ENCODE data around the gene CNIH2. TPM values are rescaled to one million over a fixed set of nuclear protein-coding genes. Genes with fewer than 3 reads are reported as not detected.

CNIH2 gene
- 1.1 TPM in 1 of 2 replicates, not detected in the other for total RNA-seq (ENCODE audit: low replicate concordance)

GRCh38 chr11:66277471-66278362 is at the start of gene CNIH2:
Gene CNIH2 (plus strand): TSS chr11:66278175. CDS start chr11:66278457, 282 bp downstream.
- peak within 1 kb of the TSS; percentile 35 for H3K4me3 ChIP-seq (ENCODE audit: low read depth, low read length)
- DNase-seq (ENCODE audit: low read depth) = no peak
- no peak for TF ChIP-seq CTCF (IDR thresholded peaks at IDR 0.05; ENCODE audit: insufficient read depth, low read length)

- no peak for TF ChIP-seq CTCF (IDR thresholded peaks at IDR 0.05; ENCODE audit: insufficient read depth, low read length)
- no peak overlapping the region for H3K4me3 ChIP-seq (ENCODE audit: low read depth, low read length)
- no peak for DNase-seq (ENCODE audit: low read depth)
These were observed 49.5 kb upstream of the CNIH2 start for GRCh38 chr11:66228521-66228920.

- no peak for TF ChIP-seq CTCF (IDR thresholded peaks at IDR 0.05; ENCODE audit: insufficient read depth, low read length)
- DNase-seq (ENCODE audit: low read depth) = no peak
- no peak overlapping the region for H3K4me3 ChIP-seq (ENCODE audit: low read depth, low read length)
These were observed 47.8 kb upstream of the CNIH2 start for GRCh38 chr11:66230156-66230555.

- no peak for TF ChIP-seq CTCF (IDR thresholded peaks at IDR 0.05; ENCODE audit: insufficient read depth, low read length)
- no peak overlapping the region for H3K4me3 ChIP-seq (ENCODE audit: low read depth, low read length)
- no peak for DNase-seq (ENCODE audit: low read depth)
These were observed 47.0 kb upstream of the CNIH2 start for GRCh38 chr11:66230978-66231377.

- no peak for DNase-seq (ENCODE audit: low read depth)
- no peak overlapping the region for H3K4me3 ChIP-seq (ENCODE audit: low read depth, low read length)
- no peak for TF ChIP-seq CTCF (IDR thresholded peaks at IDR 0.05; ENCODE audit: insufficient read depth, low read length)
These were observed 46.4 kb upstream of the CNIH2 start for GRCh38 chr11:66231561-66231960.

- no peak overlapping the region for H3K4me3 ChIP-seq (ENCODE audit: low read depth, low read length)
- DNase-seq (ENCODE audit: low read depth) = no peak
- no peak for TF ChIP-seq CTCF (IDR thresholded peaks at IDR 0.05; ENCODE audit: insufficient read depth, low read length)
These were observed 45.2 kb upstream of the CNIH2 start for GRCh38 chr11:66232769-66233168.

Measured in fibroblast of the aortic adventitia (primary cell).